Osteocyte (in vitro differentiated cells): ENCODE data around the gene EFEMP1. TPM values are rescaled to one million over a fixed set of nuclear protein-coding genes. Genes with fewer than 3 reads are reported as not detected.
A peak's percentile ranks its signal among the peaks of the same experiment; 100 is the strongest.

Experiments used
- DNase-seq: peaks from one replicate; pipeline ENCODE4 v3.0.0; 2021; ENCODE audit warnings: mixed read lengths; ENCODE audit not compliant: unreplicated experiment; ENCODE audit errors: extremely low spot score
- H3K27ac Mint-ChIP-seq: one replicate; pipeline ENCODE4 v1.8.0; 2021; ENCODE audit warnings: mild to moderate bottlenecking, mixed read lengths; ENCODE audit not compliant: unreplicated experiment
- H3K27me3 Mint-ChIP-seq: one replicate; pipeline ENCODE4 v1.8.0; 2021; ENCODE audit warnings: mixed read lengths; ENCODE audit not compliant: unreplicated experiment
- H3K36me3 Mint-ChIP-seq: one replicate; pipeline ENCODE4 v1.8.0; 2021; ENCODE audit warnings: mixed read lengths; ENCODE audit not compliant: unreplicated experiment
- H3K4me1 Mint-ChIP-seq: one replicate; pipeline ENCODE4 v1.8.0; 2021; ENCODE audit warnings: mixed read lengths; ENCODE audit not compliant: unreplicated experiment
- H3K4me3 Mint-ChIP-seq: one replicate; pipeline ENCODE4 v1.8.0; 2021; ENCODE audit warnings: mild to moderate bottlenecking, moderate library complexity, mixed read lengths; ENCODE audit not compliant: unreplicated experiment
- H3K9me3 Mint-ChIP-seq: one replicate; pipeline ENCODE4 v1.8.0; 2021; ENCODE audit warnings: mixed read lengths; ENCODE audit not compliant: unreplicated experiment
- long read RNA-seq: library from polyadenylated mRNA; unstranded; transcript quantifications from one replicate; pipeline ENCODE4 v2.0.0, GENCODE V29; 2021
- total RNA-seq: library from RNA; stranded (reverse); gene quantifications from 2 replicates; pipeline ENCODE4 v1.2.1, GENCODE V29; 2021
- TF ChIP-seq, protein P1 (sequence below): fragments of 200-600 bp; sonication (generic); IDR thresholded peaks from 2 replicates; pipeline ENCODE4 v1.5.0; 2021; ENCODE audit warnings: antibody characterized with exemption, mild to moderate bottlenecking, moderate library complexity

Gene EFEMP1, protein sequence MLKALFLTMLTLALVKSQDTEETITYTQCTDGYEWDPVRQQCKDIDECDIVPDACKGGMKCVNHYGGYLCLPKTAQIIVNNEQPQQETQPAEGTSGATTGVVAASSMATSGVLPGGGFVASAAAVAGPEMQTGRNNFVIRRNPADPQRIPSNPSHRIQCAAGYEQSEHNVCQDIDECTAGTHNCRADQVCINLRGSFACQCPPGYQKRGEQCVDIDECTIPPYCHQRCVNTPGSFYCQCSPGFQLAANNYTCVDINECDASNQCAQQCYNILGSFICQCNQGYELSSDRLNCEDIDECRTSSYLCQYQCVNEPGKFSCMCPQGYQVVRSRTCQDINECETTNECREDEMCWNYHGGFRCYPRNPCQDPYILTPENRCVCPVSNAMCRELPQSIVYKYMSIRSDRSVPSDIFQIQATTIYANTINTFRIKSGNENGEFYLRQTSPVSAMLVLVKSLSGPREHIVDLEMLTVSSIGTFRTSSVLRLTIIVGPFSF
- total RNA-seq = 7.4 and 8.3 TPM in 2 replicates
- long read RNA-seq, transcript EFEMP1-202 (11 exons, 3,024 nt) = major isoform, 41 of 55 reads
- long read RNA-seq, transcript EFEMP1-201 (12 exons, 1,820 nt) = minor isoform, 8 of 55 reads
- long read RNA-seq, partial matches to known transcripts = 1 of 55 reads
- long read RNA-seq, other reads (novel, unspliced or antisense) = 5 of 55 reads

DNA sequence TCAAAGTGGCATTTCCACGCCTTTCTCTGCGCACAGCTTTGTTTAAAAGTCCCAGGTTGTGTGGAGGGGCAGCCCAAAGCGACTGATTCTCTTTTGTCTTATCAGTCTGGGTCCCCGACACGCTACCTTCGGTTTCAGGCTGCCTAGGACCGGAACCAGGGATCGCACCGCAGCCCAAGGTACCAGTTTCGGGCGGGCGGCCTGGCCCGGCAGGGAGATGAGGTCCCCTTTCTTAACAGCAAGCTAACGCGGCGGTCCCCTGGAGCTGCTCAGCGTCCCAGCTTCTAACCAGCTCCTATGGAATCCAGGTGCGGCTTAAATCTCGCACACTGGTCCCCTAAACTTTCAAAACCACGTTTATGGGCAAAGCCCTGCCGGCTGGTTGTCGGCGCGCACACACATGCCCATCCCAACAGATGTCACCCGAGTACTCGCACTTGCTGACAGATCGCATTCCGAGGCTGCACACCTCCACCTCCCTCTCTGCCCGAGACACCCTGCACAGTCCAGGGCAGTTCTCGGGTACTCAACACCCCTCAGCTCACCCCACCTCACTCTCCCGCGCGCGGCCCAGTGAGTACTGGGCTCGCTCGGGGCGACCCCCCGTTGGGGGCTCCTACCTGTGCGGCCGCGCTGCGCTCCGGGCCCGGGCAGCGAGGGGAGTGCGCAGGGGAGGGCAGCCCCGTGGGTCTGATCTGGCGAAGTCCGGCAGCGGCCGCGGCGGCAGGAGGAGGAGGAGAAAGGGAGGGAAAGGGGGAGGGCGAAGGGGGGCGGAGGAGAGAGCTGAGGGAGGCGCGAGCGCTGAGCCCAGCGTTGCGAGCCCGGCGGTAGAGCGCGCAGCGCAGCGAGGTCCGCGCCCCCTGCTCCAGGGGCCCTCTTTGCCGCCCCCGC is at the start of gene EFEMP1:
EFEMP1 (minus strand) TSS at position 692 of the 891 bp plus-strand sequence. CDS start 1,342 bp downstream, outside the sequence.
- H3K9me3 Mint-ChIP-seq = no peaks in the 10 kb centered on the region
- H3K27ac Mint-ChIP-seq = no peak within 1 kb of the TSS
- TF ChIP-seq, protein P1, sequence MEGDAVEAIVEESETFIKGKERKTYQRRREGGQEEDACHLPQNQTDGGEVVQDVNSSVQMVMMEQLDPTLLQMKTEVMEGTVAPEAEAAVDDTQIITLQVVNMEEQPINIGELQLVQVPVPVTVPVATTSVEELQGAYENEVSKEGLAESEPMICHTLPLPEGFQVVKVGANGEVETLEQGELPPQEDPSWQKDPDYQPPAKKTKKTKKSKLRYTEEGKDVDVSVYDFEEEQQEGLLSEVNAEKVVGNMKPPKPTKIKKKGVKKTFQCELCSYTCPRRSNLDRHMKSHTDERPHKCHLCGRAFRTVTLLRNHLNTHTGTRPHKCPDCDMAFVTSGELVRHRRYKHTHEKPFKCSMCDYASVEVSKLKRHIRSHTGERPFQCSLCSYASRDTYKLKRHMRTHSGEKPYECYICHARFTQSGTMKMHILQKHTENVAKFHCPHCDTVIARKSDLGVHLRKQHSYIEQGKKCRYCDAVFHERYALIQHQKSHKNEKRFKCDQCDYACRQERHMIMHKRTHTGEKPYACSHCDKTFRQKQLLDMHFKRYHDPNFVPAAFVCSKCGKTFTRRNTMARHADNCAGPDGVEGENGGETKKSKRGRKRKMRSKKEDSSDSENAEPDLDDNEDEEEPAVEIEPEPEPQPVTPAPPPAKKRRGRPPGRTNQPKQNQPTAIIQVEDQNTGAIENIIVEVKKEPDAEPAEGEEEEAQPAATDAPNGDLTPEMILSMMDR = no peak
- H3K27me3 Mint-ChIP-seq = peaks cover 53% of the 10 kb centered on the region
- H3K4me3 Mint-ChIP-seq = peak within 1 kb of the TSS; percentile 77
- peaks cover 12% of the 10 kb centered on the region for H3K4me1 Mint-ChIP-seq
- no peaks in the 10 kb centered on the region for H3K36me3 Mint-ChIP-seq
- no peak for DNase-seq

DNA sequence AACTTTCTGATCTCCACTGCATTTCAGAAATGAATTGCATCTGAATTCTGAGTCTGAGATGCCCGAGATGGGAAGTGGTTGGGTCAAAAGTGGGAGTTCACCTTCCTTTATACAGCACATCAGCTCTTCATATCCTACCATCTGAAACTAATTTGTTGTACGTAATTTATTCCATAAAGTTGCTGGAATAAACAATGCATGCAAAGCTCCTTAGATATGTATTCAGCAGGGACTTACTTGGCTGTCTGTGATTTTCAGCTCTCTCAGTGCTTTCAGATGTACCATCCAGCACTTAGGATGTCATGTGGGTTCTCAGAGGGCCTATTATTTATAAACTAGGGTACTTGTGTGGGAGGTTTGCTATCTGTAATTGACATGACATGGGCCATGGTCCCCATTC is 46.9 kb upstream of the EFEMP1 start:
- H3K27me3 Mint-ChIP-seq = peaks cover 18% of the 10 kb centered on the region
- DNase-seq = no peak
- no peaks in the 10 kb centered on the region for H3K9me3 Mint-ChIP-seq
- TF ChIP-seq, protein P1 = no peak
- no peak overlapping the region for H3K27ac Mint-ChIP-seq
- no peak overlapping the region for H3K4me3 Mint-ChIP-seq
- peaks cover 2% of the 10 kb centered on the region for H3K4me1 Mint-ChIP-seq
- H3K36me3 Mint-ChIP-seq = no peaks in the 10 kb centered on the region

DNA sequence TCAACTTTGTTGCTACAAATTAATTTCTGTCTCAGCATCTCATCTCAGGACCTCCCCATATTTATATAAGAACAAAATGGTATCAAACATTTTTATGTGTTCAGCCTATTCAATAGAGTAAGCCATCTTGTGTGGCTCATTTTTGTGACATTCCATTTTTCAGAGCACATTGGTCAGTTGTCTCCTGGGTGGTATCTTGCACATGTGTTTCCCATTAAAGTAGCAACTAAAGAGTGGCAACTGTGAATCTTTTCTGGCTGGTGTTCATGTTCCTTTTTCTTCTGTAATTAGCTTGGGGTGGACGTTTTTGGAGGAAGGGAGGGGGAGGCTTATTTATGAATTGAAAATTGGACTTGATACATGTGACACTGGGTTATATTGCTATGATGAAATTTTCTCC is 45.4 kb upstream of the EFEMP1 start:
- peaks cover 2% of the 10 kb centered on the region for H3K4me1 Mint-ChIP-seq
- TF ChIP-seq, protein P1 = no peak
- no peaks in the 10 kb centered on the region for H3K36me3 Mint-ChIP-seq
- no peak overlapping the region for H3K27ac Mint-ChIP-seq
- no peaks in the 10 kb centered on the region for H3K9me3 Mint-ChIP-seq
- H3K27me3 Mint-ChIP-seq = peaks cover 22% of the 10 kb centered on the region
- H3K4me3 Mint-ChIP-seq = no peak overlapping the region
- DNase-seq = no peak

DNA sequence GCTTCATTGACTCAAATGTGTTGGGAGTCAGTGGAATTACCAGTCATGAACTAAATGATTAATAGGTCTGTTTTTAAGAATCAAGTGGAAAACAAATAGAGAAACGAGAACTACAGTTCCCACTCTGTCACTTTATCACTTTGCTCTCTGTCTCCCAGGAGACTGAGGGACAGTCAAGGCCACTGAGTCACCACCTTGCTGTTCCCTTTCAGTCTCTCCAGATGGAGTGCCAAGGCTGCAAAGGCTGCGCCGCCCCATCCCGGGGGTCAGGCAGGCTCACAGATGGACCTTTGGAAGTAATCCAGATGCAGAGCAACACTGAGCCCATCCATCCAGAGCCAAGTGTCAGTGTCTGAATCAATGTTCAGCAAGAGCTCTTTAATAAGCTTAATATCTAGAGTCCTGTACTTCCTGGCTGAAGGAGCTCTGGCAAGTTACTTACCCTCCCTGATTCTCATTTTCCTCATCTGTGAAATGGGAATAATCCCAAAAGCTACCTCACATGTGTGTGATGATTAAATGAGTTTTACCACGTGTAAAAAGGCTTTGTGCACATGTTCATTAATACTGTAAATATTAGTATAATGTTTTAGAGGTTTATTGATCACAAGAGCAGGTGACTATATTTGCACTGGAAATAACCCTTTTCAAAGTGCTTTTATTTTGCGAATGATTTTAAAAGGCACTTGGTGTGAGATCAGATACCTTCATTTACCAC is 43.0 kb upstream of the EFEMP1 start:
- Mint-ChIP-seq H3K9me3 (no peaks in the 10 kb centered on the region), H3K4me1 (peaks cover 2% of the 10 kb centered on the region), H3K27ac (no peak overlapping the region), H3K4me3 (no peak overlapping the region), H3K27me3 (peaks cover 42% of the 10 kb centered on the region), H3K36me3 (no peaks in the 10 kb centered on the region)
- DNase-seq = no peak
- TF ChIP-seq, protein P1 = no peak
